WTC11 (cell line): ENCODE measurements around the gene CAMKMT. TPM values are rescaled to one million over a fixed set of nuclear protein-coding genes. Genes with fewer than 3 reads are reported as not detected.

Experiments used
- ATAC-seq: fragments of 200-7000 bp; cut with Tn5 transposase; 2 replicates; pipeline ENCODE4 v1.10.0; 2021; ENCODE audit warnings: mild to moderate bottlenecking, moderate library complexity
- CTCF ChIA-PET: fragments of 300-600 bp; sonication (Branson Sonifier 250); formaldehyde crosslinking; loops from one replicate; lab custom pipeline; 2021; ENCODE audit warnings: antibody characterized with exemption; lab: Charles Lee
- POLR2A ChIA-PET: fragments of 350-600 bp; sonication (Branson Sonifier 250); formaldehyde crosslinking; loops from one replicate; lab custom pipeline; 2021; ENCODE audit warnings: antibody characterized with exemption; lab: Charles Lee
- DNase-seq: peaks from one replicate; pipeline ENCODE4 v3.0.0; 2021; ENCODE audit warnings: low spot score
- H3K27ac Mint-ChIP-seq: 2 replicates; pipeline ENCODE4 v1.8.0; 2021; ENCODE audit warnings: mixed read lengths
- H3K27me3 Mint-ChIP-seq: 2 replicates; pipeline ENCODE4 v1.8.0; 2021; ENCODE audit warnings: low read depth, mild to moderate bottlenecking, moderate library complexity, mixed read lengths
- H3K36me3 Mint-ChIP-seq: 2 replicates; pipeline ENCODE4 v1.8.0; 2021; ENCODE audit warnings: mixed read lengths
- H3K4me1 Mint-ChIP-seq: 2 replicates; pipeline ENCODE4 v1.8.0; 2022; ENCODE audit warnings: mixed read lengths
- H3K4me3 Mint-ChIP-seq: 2 replicates; pipeline ENCODE4 v1.8.0; 2021; ENCODE audit warnings: mild to moderate bottlenecking, moderate library complexity, mixed read lengths
- H3K9me3 Mint-ChIP-seq: 2 replicates; pipeline ENCODE4 v1.8.0; 2021; ENCODE audit warnings: mixed read lengths
- CDX4 ChIP-seq: fragments of 250-450 bp; sonication (Bioruptor Pico); IDR thresholded peaks from 2 replicates; pipeline ENCODE4 v1.9.0; 2021; ENCODE audit warnings: moderate library complexity, mild to moderate bottlenecking, inconsistent platforms, borderline replicate concordance
- E2F1 ChIP-seq: sonication (generic); formaldehyde crosslinking; IDR thresholded peaks from 2 replicates; pipeline ENCODE4 v1.8.0; 2022; ENCODE audit warnings: mild to moderate bottlenecking, missing genetic modification reagents
- ELF4 ChIP-seq: sonication (generic); formaldehyde crosslinking; IDR thresholded peaks from 2 replicates; pipeline ENCODE4 v1.8.1; 2022; ENCODE audit warnings: low read depth, mild to moderate bottlenecking, moderate library complexity, missing genetic modification reagents
- ESRRA ChIP-seq: sonication (generic); formaldehyde crosslinking; IDR thresholded peaks from 2 replicates; pipeline ENCODE4 v1.8.1; 2022; ENCODE audit warnings: mild to moderate bottlenecking, missing genetic modification reagents, borderline replicate concordance
- FOXK1 ChIP-seq: sonication (generic); formaldehyde crosslinking; IDR thresholded peaks from 2 replicates; pipeline ENCODE4 v1.8.0; 2022; ENCODE audit warnings: mild to moderate bottlenecking, moderate library complexity, missing genetic modification reagents
- HMGA2 ChIP-seq: fragments of 250-450 bp; sonication (Bioruptor Pico); IDR thresholded peaks from 2 replicates; pipeline ENCODE4 v1.4.0; 2021; ENCODE audit warnings: mild to moderate bottlenecking, moderate library complexity
- IRF2 ChIP-seq: sonication (generic); formaldehyde crosslinking; IDR thresholded peaks from 2 replicates; pipeline ENCODE4 v1.8.0; 2022; ENCODE audit warnings: low read depth, missing genetic modification reagents, borderline replicate concordance
- MLX ChIP-seq: sonication (generic); formaldehyde crosslinking; IDR thresholded peaks from 2 replicates; pipeline ENCODE4 v1.8.1; 2023; ENCODE audit warnings: mild to moderate bottlenecking, missing genetic modification reagents, moderate library complexity
- NFE2L1 ChIP-seq: sonication (generic); formaldehyde crosslinking; IDR thresholded peaks from 2 replicates; pipeline ENCODE4 v1.8.1; 2023; ENCODE audit warnings: missing genetic modification reagents
- NR3C1 ChIP-seq: sonication (generic); formaldehyde crosslinking; conservative IDR thresholded peaks from 2 replicates; pipeline ENCODE4 v1.8.1; 2023; ENCODE audit warnings: low read depth, mild to moderate bottlenecking, missing genetic modification reagents
- PRDM15 ChIP-seq: sonication (generic); formaldehyde crosslinking; IDR thresholded peaks from 2 replicates; pipeline ENCODE4 v1.8.0; 2022; ENCODE audit warnings: missing genetic modification reagents
- SMAD4 ChIP-seq: sonication (generic); formaldehyde crosslinking; IDR thresholded peaks from 2 replicates; pipeline ENCODE4 v1.8.0; 2022; ENCODE audit warnings: mild to moderate bottlenecking, missing genetic modification reagents
- TEAD4 ChIP-seq: sonication (generic); formaldehyde crosslinking; IDR thresholded peaks from 2 replicates; pipeline ENCODE4 v1.8.0; 2022; ENCODE audit warnings: mild to moderate bottlenecking, missing genetic modification reagents
- ZNF219 ChIP-seq: sonication (generic); formaldehyde crosslinking; IDR thresholded peaks from 2 replicates; pipeline ENCODE4 v1.8.0; 2023; ENCODE audit warnings: missing genetic modification reagents, mild to moderate bottlenecking, borderline replicate concordance
- ZNF396 ChIP-seq: fragments of 250-450 bp; sonication (Bioruptor Pico); IDR thresholded peaks from 2 replicates; pipeline ENCODE4 v1.8.0; 2021; ENCODE audit warnings: mild to moderate bottlenecking, moderate library complexity, borderline replicate concordance
- ZNF671 ChIP-seq: fragments of 250-450 bp; sonication (Bioruptor Pico); IDR thresholded peaks from 2 replicates; pipeline ENCODE4 v1.8.0; 2021; ENCODE audit warnings: mild to moderate bottlenecking
- total RNA-seq: library from RNA; stranded (reverse); gene quantifications from 3 replicates; pipeline ENCODE4 v1.2.3, GENCODE V29; 2021

CAMKMT gene
- total RNA-seq, 1 experiment from 2014 or later = 20.6 TPM

- Mint-ChIP-seq H3K27ac (no peak overlapping the region), H3K4me1 (peaks cover 48% of the 10 kb centered on the region), H3K4me3 (0 out of 2 replicates have a peak overlapping the region, but pooled peaks have one; percentile 1), H3K27me3 (no peaks in the 10 kb centered on the region), H3K36me3 (no peaks in the 10 kb centered on the region), H3K9me3 (no peaks in the 10 kb centered on the region)
- CTCF ChIA-PET = interaction anchor here (0.9 to 3.7 kb wide), 5 partner anchors 36 to 244 kb away, joined by 3 to 21 read pairs (median 7); no protein-coding TSS in a partner anchor
- DNase-seq = no peak
- TF ChIP-seq HMGA2 (CRISPR knock-in tag) (no peak), ELF4 (CRISPR knock-in tag) (no peak), E2F1 (no peak)
- POLR2A ChIA-PET = interaction anchor here (0.6 to 0.7 kb wide), 2 partner anchors 27 to 599 kb away, joined by 4 read pairs; no protein-coding TSS in a partner anchor
- ATAC-seq = peak; percentile 34; the same call in 1 of the 2 replicates
Observed at GRCh38 chr2:44707945-44708660, 346.4 kb downstream of the CAMKMT start.

- no peak for TF ChIP-seq TEAD4 (CRISPR knock-in tag)
- TF ChIP-seq CDX4 (CRISPR knock-in tag) = no peak
- no peak for TF ChIP-seq ZNF396 (CRISPR knock-in tag)
- TF ChIP-seq ZNF219 (CRISPR knock-in tag) = no peak
- TF ChIP-seq MLX (CRISPR knock-in tag) = no peak
- TF ChIP-seq PRDM15 (CRISPR knock-in tag) = no peak
- TF ChIP-seq NR3C1 = no peak
- no peak for TF ChIP-seq NFE2L1 (CRISPR knock-in tag)
- TF ChIP-seq FOXK1 (CRISPR knock-in tag) = no peak
- TF ChIP-seq ZNF671 (CRISPR knock-in tag) = no peak
- no peak for TF ChIP-seq IRF2
- no peak for TF ChIP-seq SMAD4 (CRISPR knock-in tag)
- ATAC-seq = no peak; the same call in 1 of the 2 replicates
- ChIA-PET CTCF (interaction anchor here (0.6 to 3.7 kb wide), 6 partner anchors 37 to 316 kb away, joined by 3 to 21 read pairs (median 5); no protein-coding TSS in a partner anchor), POLR2A (interaction anchor here (0.7 kb wide), 1 partner anchor 27 kb away, joined by 4 read pairs; no protein-coding TSS in a partner anchor)
- H3K4me3 Mint-ChIP-seq = 0 out of 2 replicates have a peak overlapping the region, but pooled peaks have one; percentile 1
- no peaks in the 10 kb centered on the region for H3K9me3 Mint-ChIP-seq
- no peak for DNase-seq
- H3K27me3 Mint-ChIP-seq = no peaks in the 10 kb centered on the region
- H3K27ac Mint-ChIP-seq = no peak overlapping the region
- H3K4me1 Mint-ChIP-seq = peaks cover 52% of the 10 kb centered on the region
- H3K36me3 Mint-ChIP-seq = no peaks in the 10 kb centered on the region
Observed at GRCh38 chr2:44708661-44709000, 346.9 kb downstream of the CAMKMT start.

- H3K36me3 Mint-ChIP-seq = no peaks in the 10 kb centered on the region
- DNase-seq = no peak
- H3K27me3 Mint-ChIP-seq = no peaks in the 10 kb centered on the region
- H3K4me1 Mint-ChIP-seq = peaks cover 29% of the 10 kb centered on the region
- H3K4me3 Mint-ChIP-seq = no peak overlapping the region
- no peak for TF ChIP-seq ESRRA (CRISPR knock-in tag)
- ATAC-seq = no peak
- CTCF ChIA-PET = no interaction called here
- no peaks in the 10 kb centered on the region for H3K9me3 Mint-ChIP-seq
- POLR2A ChIA-PET = no interaction called here
- no peak overlapping the region for H3K27ac Mint-ChIP-seq
Observed at GRCh38 chr2:44713170-44713569, 351.4 kb downstream of the CAMKMT start.
